HFF-Myc (cell line): ENCODE data around the gene SIDT1.

Experiments
- DNase-seq: peaks from one replicate; pipeline ENCODE4 v3.0.0-alpha.2; 2011; ENCODE audit warnings: low read depth; ENCODE audit errors: extremely low read depth
- H3K4me3 ChIP-seq: replicated peaks from 2 replicates; pipeline ENCODE4 v1.5.1; 2011; ENCODE audit warnings: low read depth, mild to moderate bottlenecking, control low read depth, low read length
- CTCF ChIP-seq: IDR thresholded peaks from 2 replicates; pipeline ENCODE4 v1.5.1; 2012; ENCODE audit warnings: mild to moderate bottlenecking, low read depth, low read length, control low read depth; ENCODE audit errors: missing control alignments

The SIDT1 gene

GRCh38 chr3:113654310-113654709 lies 122.0 kb downstream of the SIDT1 start:
- no peak for TF ChIP-seq CTCF
- no peak overlapping the region for H3K4me3 ChIP-seq
- no peak for DNase-seq

GRCh38 chr3:113654851-113655250 lies 122.5 kb downstream of the SIDT1 start:
- no peak for TF ChIP-seq CTCF
- no peak for DNase-seq

GRCh38 chr3:113658107-113658506 lies 125.8 kb downstream of the SIDT1 start:
- no peak overlapping the region for H3K4me3 ChIP-seq
- no peak for DNase-seq
- no peak for TF ChIP-seq CTCF

More at GRCh38 chr3:113654851-113655250, 122.5 kb downstream of the SIDT1 start:
- no peak overlapping the region for H3K4me3 ChIP-seq

GRCh38 chr3:113659101-113659541 lies 126.8 kb downstream of the SIDT1 start:
- no peak for DNase-seq
- H3K4me3 ChIP-seq: no peak overlapping the region
- no peak for TF ChIP-seq CTCF

- no peak for TF ChIP-seq CTCF
- no peak for DNase-seq
- no peak overlapping the region for H3K4me3 ChIP-seq
These were observed 127.6 kb downstream of the SIDT1 start for GRCh38 chr3:113659996-113660395.

- no peak for DNase-seq
- no peak for TF ChIP-seq CTCF
- H3K4me3 ChIP-seq: no peak overlapping the region
These were observed 128.1 kb downstream of the SIDT1 start for GRCh38 chr3:113660458-113660857.

- no peak for DNase-seq
- TF ChIP-seq CTCF: no peak
- H3K4me3 ChIP-seq: no peak overlapping the region
These were observed 128.5 kb downstream of the SIDT1 start for GRCh38 chr3:113660896-113661295.
